CD14-positive monocyte (primary cell): ENCODE measurements around the gene RASSF6. TPM values are rescaled to one million over a fixed set of nuclear protein-coding genes. Genes with fewer than 3 reads are reported as not detected.

ENCODE experiments used
- DNase-seq, 3 donors: peaks; one replicate each; pipeline ENCODE4 v3.0.0-alpha.2; 2011 to 2022
- H2AFZ ChIP-seq: 2 replicates; pipeline ENCODE4 v1.6.0; 2012; ENCODE audit warnings: mild to moderate bottlenecking, low read depth, low read length, inconsistent platforms; ENCODE audit not compliant: insufficient read depth, poor library complexity, severe bottlenecking
- H3K27ac ChIP-seq, 2 donors: 1 replicate in 1 of 2; 2 replicates in 1 of 2; pipeline ENCODE4 v1.5.1; 2012 to 2013; ENCODE audit warnings: low read length in 2 of 2, control low read depth in 1 of 2, inconsistent platforms in 1 of 2, low read depth in 1 of 2, mild to moderate bottlenecking in 1 of 2
- H3K27me3 ChIP-seq, 2 donors: one replicate each; pipeline versions ENCODE4 v1.6.0 to v1.6.1; 2011 to 2013; ENCODE audit warnings: low read length in 2 of 2; ENCODE audit not compliant: control insufficient read depth in 2 of 2, insufficient read depth in 2 of 2
- H3K36me3 ChIP-seq, 2 donors: replicated peaks in 1 of 2; 1 replicate in 1 of 2; 2 replicates in 1 of 2; pipeline versions ENCODE4 v1.5.1 to v1.6.1; 2012 to 2013; ENCODE audit warnings: low read length in 2 of 2, control low read depth in 1 of 2, inconsistent platforms in 1 of 2, mild to moderate bottlenecking in 1 of 2; ENCODE audit not compliant: insufficient read depth in 2 of 2, control insufficient read depth in 1 of 2
- H3K4me1 ChIP-seq, 2 donors: 1 replicate in 1 of 2; 2 replicates in 1 of 2; pipeline versions ENCODE4 v1.5.1 to v1.6.1; 2012 to 2013; ENCODE audit warnings: low read length in 2 of 2, control low read depth in 1 of 2, inconsistent platforms in 1 of 2, mild to moderate bottlenecking in 1 of 2, moderate library complexity in 1 of 2; ENCODE audit not compliant: insufficient read depth in 2 of 2, control insufficient read depth in 1 of 2
- H3K4me2 ChIP-seq: replicated peaks from 2 replicates; pipeline ENCODE3; 2012; ENCODE audit warnings: low read length, moderate library complexity, mild to moderate bottlenecking; ENCODE audit not compliant: poor library complexity, severe bottlenecking; ENCODE audit errors: extremely low read depth
- H3K4me3 ChIP-seq, 3 experiments: fragments of 200-600 bp in 1 of 3; sonication (generic) in 1 of 3; replicated peaks in 1 of 3; 1 replicate in 2 of 3; 2 replicates in 1 of 3; pipeline ENCODE4 v1.5.1; 2011 to 2013; ENCODE audit warnings: low read length in 3 of 3, mild to moderate bottlenecking in 3 of 3, control low read depth in 2 of 3, low read depth in 2 of 3, inconsistent platforms in 1 of 3, moderate library complexity in 1 of 3
- H3K79me2 ChIP-seq: 2 replicates; pipeline ENCODE4 v1.6.0; 2012; ENCODE audit warnings: mild to moderate bottlenecking, control low read depth, inconsistent platforms, low read length, moderate library complexity; ENCODE audit not compliant: insufficient read depth
- H3K9ac ChIP-seq: 2 replicates; pipeline ENCODE4 v1.6.0; 2017; ENCODE audit warnings: low read length, mild to moderate bottlenecking; ENCODE audit not compliant: insufficient read depth, poor library complexity, severe bottlenecking
- H3K9me3 ChIP-seq, 2 donors: replicated peaks in 1 of 2; 1 replicate in 1 of 2; 2 replicates in 1 of 2; pipeline versions ENCODE4 v1.5.1 to v1.6.1; 2012 to 2013; ENCODE audit warnings: low read length in 2 of 2, control low read depth in 1 of 2; ENCODE audit not compliant: control insufficient read depth in 1 of 2, insufficient read depth in 1 of 2
- H4K20me1 ChIP-seq: 2 replicates; pipeline ENCODE4 v1.6.0; 2012; ENCODE audit warnings: mild to moderate bottlenecking, low read length, control low read depth, moderate library complexity; ENCODE audit not compliant: insufficient read depth
- H3K27ac Mint-ChIP-seq, 7 donors: one replicate each; pipeline ENCODE4 v1.8.0; 2020; ENCODE audit warnings: mild to moderate bottlenecking in 7 of 7, mixed read lengths in 7 of 7, moderate library complexity in 6 of 7, inconsistent platforms in 2 of 7
- H3K27me3 Mint-ChIP-seq, 3 donors: one replicate each; pipeline ENCODE4 v1.8.0; 2021 to 2022; ENCODE audit warnings: low read depth in 3 of 3, mild to moderate bottlenecking in 3 of 3, mixed read lengths in 3 of 3, moderate library complexity in 3 of 3, inconsistent platforms in 1 of 3
- H3K36me3 Mint-ChIP-seq, 2 donors: one replicate each; pipeline ENCODE4 v1.8.0; 2020; ENCODE audit warnings: mixed read lengths in 2 of 2, inconsistent platforms in 1 of 2, mild to moderate bottlenecking in 1 of 2
- H3K4me1 Mint-ChIP-seq: one replicate; pipeline ENCODE4 v1.8.0; 2020; ENCODE audit warnings: mild to moderate bottlenecking, mixed read lengths
- H3K4me3 Mint-ChIP-seq, 2 donors: one replicate each; pipeline ENCODE4 v1.8.0; 2020; ENCODE audit warnings: mild to moderate bottlenecking in 2 of 2, mixed read lengths in 2 of 2, moderate library complexity in 1 of 2
- H3K9me3 Mint-ChIP-seq, 7 donors: one replicate each; pipeline ENCODE4 v1.8.0; 2020 to 2022; ENCODE audit warnings: mixed read lengths in 7 of 7, mild to moderate bottlenecking in 6 of 7, moderate library complexity in 6 of 7, inconsistent platforms in 2 of 7
- CTCF ChIP-seq: fragments of 200-600 bp; IDR thresholded peaks from one replicate; pipeline ENCODE4 v1.8.0; 2022; ENCODE audit warnings: antibody characterized with exemption, mild to moderate bottlenecking
- WGBS: methylation state at CpG from one replicate; pipeline ENCODE4 v1.1.5; 2013; ENCODE audit warnings: missing lambda C conversion rate; ENCODE audit not compliant: insufficient coverage; 5-methylcytosine and 5-hydroxymethylcytosine counted together
- intact Hi-C, 2 donors: fragments of 100-400 bp; cut with micrococcal nuclease; formaldehyde crosslinking; loops; one replicate each; pipeline versions ENCODE4 v1.15.0 to v1.15.1; 2023
- polyA plus RNA-seq, 3 donors: library from polyadenylated mRNA; depleted of rRNA in 1 of 3; unstranded in 2 of 3; stranded (reverse) in 1 of 3; fragments of 300-500 nt in 2 of 3; fragments of >200 nt in 1 of 3; fragmentation: Illumina TruSeq in 2 of 3; gene quantifications; 1 replicate in 2 of 3; 2 replicates in 1 of 3; pipeline ENCODE4 v1.2.3, GENCODE V29; 2012 to 2021

The RASSF6 gene
- polyA plus RNA-seq, 3 donors: not detected

GRCh38 chr4:73621357-73621756 lies 1.1 kb upstream of the RASSF6 start:
- Histone ChIP-seq H3K79me2 (no peaks in the 10 kb centered on the region), H3K4me3 (no peak overlapping the region), H3K9ac (no peak overlapping the region), H3K4me1 (peaks cover 6 to 8% of the 10 kb centered on the region in 2 donors), H4K20me1 (no peaks in the 10 kb centered on the region), H3K27ac (no peak overlapping the region), H3K27me3 (peaks cover 8 to 12% of the 10 kb centered on the region in 2 donors), H3K36me3 (no peaks in the 10 kb centered on the region), H3K4me2 (no peak overlapping the region), H3K9me3 (no peaks in the 10 kb centered on the region), H2AFZ (no peak overlapping the region)
- no peaks in the 10 kb centered on the region for H3K9me3 Mint-ChIP-seq
- no peak for TF ChIP-seq CTCF
- no peak overlapping the region for H3K27ac Mint-ChIP-seq
- 100% methylated on average over 3 of the region's 5 CpGs for WGBS
- peaks cover 9 to 18% (median 13%) of the 10 kb centered on the region in 3 donors for H3K27me3 Mint-ChIP-seq
- H3K4me3 Mint-ChIP-seq: no peak overlapping the region
- DNase-seq: no peak
- intact Hi-C loops: no loop called here
- H3K36me3 Mint-ChIP-seq: no peaks in the 10 kb centered on the region
- H3K4me1 Mint-ChIP-seq: peaks cover 11% of the 10 kb centered on the region

GRCh38 chr4:73619346-73619745 lies 890 bp downstream of the RASSF6 start:
- WGBS: 70% methylated on average over 2 of the region's 4 CpGs
- H3K27ac Mint-ChIP-seq: no peak overlapping the region

More at GRCh38 chr4:73619346-73619745, 890 bp downstream of the RASSF6 start:
- H3K79me2 ChIP-seq: no peaks in the 10 kb centered on the region
- H3K4me1 ChIP-seq: peaks cover 6 to 8% of the 10 kb centered on the region in 2 donors
- Mint-ChIP-seq H3K27me3 (peaks cover 11 to 18% (median 13%) of the 10 kb centered on the region in 3 donors), H3K4me3 (peak overlapping the region in 1 of 2 donors; percentile 50), H3K9me3 (no peaks in the 10 kb centered on the region), H3K4me1 (peaks cover 11% of the 10 kb centered on the region), H3K36me3 (no peaks in the 10 kb centered on the region)
- H3K4me3 ChIP-seq: no peak overlapping the region
- no peak overlapping the region for H3K27ac ChIP-seq
- no peak overlapping the region for H3K4me2 ChIP-seq
- H2AFZ ChIP-seq: no peak overlapping the region
- TF ChIP-seq CTCF: no peak
- no peak for DNase-seq
- peaks cover 8 to 12% of the 10 kb centered on the region in 2 donors for H3K27me3 ChIP-seq
- no peak overlapping the region for H3K9ac ChIP-seq
- H4K20me1 ChIP-seq: no peaks in the 10 kb centered on the region
- no peaks in the 10 kb centered on the region for H3K36me3 ChIP-seq
- intact Hi-C loops: no loop called here
- no peaks in the 10 kb centered on the region for H3K9me3 ChIP-seq
